Adrenal gland (tissue), 12 donors: Measurements from ENCODE around the gene ZNF200. TPM values are rescaled to one million over a fixed set of nuclear protein-coding genes. Genes with fewer than 3 reads are reported as not detected.

ENCODE experiments used
- DNase-seq, 7 donors: peaks; one replicate each; pipeline ENCODE4 v3.0.0-alpha.2; 2019 to 2020
- H3K27ac ChIP-seq, 5 donors: fragments of 200-600 bp; sonication (generic) in 4 of 5; 1 replicate in 3 of 5; 2 replicates in 2 of 5; pipeline versions ENCODE4 v1.5.1 to v1.8.0; 2016 to 2020; ENCODE audit warnings: mild to moderate bottlenecking in 1 of 5
- H3K27me3 ChIP-seq: fragments of 200-600 bp; 2 replicates; pipeline ENCODE4 v1.8.0; 2021
- H3K36me3 ChIP-seq, 2 donors: fragments of 200-600 bp; replicated peaks in 1 of 2; 1 replicate in 1 of 2; 2 replicates in 1 of 2; pipeline versions ENCODE4 v1.5.1 to v1.8.0; 2018 to 2022
- H3K4me1 ChIP-seq, 2 donors: fragments of 200-600 bp; replicated peaks in 1 of 2; 1 replicate in 1 of 2; 2 replicates in 1 of 2; pipeline versions ENCODE4 v1.5.1 to v1.8.0; 2018 to 2021
- H3K4me3 ChIP-seq, 4 donors: fragments of 200-600 bp; sonication (generic) in 3 of 4; one replicate each; pipeline ENCODE4 v1.5.1; 2016 to 2018
- H3K9me3 ChIP-seq, 3 donors: fragments of 200-600 bp; sonication (generic) in 1 of 3; replicated peaks in 1 of 3; 1 replicate in 2 of 3; 2 replicates in 1 of 3; pipeline versions ENCODE4 v1.5.1 to v1.8.0; 2016 to 2021
- POLR2A ChIP-seq, 2 donors: fragments of 450-650 bp; IDR thresholded peaks; one replicate each; pipeline ENCODE4 v1.6.1; 2017; ENCODE audit warnings: antibody characterized with exemption in 2 of 2, mild to moderate bottlenecking in 2 of 2, moderate library complexity in 1 of 2
- WGBS, 4 donors: extraction: QIAGEN DNeasy Blood & Tissue Kit in 2 of 4; methylation state at CpG; one replicate each; pipeline versions ENCODE4 v1.1.5 to v1.1.7; 2013 to 2017; 5-methylcytosine and 5-hydroxymethylcytosine counted together
- intact Hi-C, 2 donors: fragments of 100-400 bp; cut with DNase I; formaldehyde crosslinking; loops; one replicate each; pipeline versions ENCODE4 v1.14.1 to v1.15.0; 2022 to 2023
- polyA plus RNA-seq, 3 donors: library from polyadenylated mRNA; stranded (reverse); fragments of 200-250 nt in 2 of 3; fragments of 350-450 nt in 1 of 3; fragmentation: Illumina TruSeq in 1 of 3; extraction: RNeasy Lipid Tissue Mini Kit (QIAGEN cat#74804) in 1 of 3; gene quantifications; one replicate each; pipeline ENCODE4 v1.2.3, GENCODE V29; 2013 to 2014
- total RNA-seq, 9 donors: library from RNA; depleted of rRNA in 4 of 9; stranded (reverse); fragments of >200 nt in 4 of 9; fragments of 120-200 nt in 1 of 9; fragmentation: NEBNext Ultra II Directional in 1 of 9; extraction: Animal tissue kit (Norgen Biotek cat#: 25700) in 1 of 9; gene quantifications; one replicate each; pipeline versions ENCODE4 v1.1.0 to v1.2.4, GENCODE V29; 2013 to 2023
- TF ChIP-seq, protein P1 (sequence below), 6 experiments: fragments of 450-650 bp in 4 of 6; fragments of 200-600 bp in 2 of 6; sonication (generic) in 1 of 6; IDR thresholded peaks; 1 replicate in 5 of 6; 2 replicates in 1 of 6; pipeline versions ENCODE4 v1.5.1 to v1.8.0; 2016 to 2021; ENCODE audit warnings: antibody characterized with exemption in 6 of 6, mild to moderate bottlenecking in 2 of 6, moderate library complexity in 1 of 6
- donor health status: healthy with polysubstance abuse.
- donor health status: Bipolar disorder and iron deficiency.
- donor health status: DM: yes; HTN: yes; CAD: no.
- donor health status: DM: no; HTN: no; CAD: no.
- donor health status: DM: no; HTN: no; CAD: no.
- donor health status: DM: yes; HTN: yes; CAD: no.

The ZNF200 gene
- total and polyA plus RNA-seq, 12 donors = 4.4 to 15.4 (median 8.1) TPM

DNA sequence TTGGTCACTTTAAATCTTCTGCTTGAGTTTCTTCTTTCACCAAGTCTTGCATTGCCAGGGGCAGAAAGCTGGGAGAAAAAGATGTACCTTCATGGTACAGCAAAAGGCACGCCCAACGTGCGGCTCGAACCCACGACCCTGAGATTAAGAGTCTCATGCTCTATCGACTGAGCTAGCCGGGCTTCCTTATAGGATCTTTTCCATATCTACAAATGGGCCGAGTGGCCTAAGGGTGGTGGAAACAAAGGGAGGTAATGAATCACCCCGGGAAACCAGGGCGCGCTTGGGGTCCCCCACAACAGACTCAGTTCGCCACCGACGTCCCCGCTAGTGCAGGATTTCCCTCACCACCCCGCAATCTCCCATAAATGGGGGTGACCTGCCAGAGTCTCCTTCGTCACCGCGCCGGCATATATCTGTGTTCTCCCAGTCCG lies 54.5 kb downstream of the ZNF200 start:
- 13 to 60% (median 36%) methylated on average over 21 of the region's 21 CpGs for WGBS, 4 donors
- DNase-seq = no peak
- Histone ChIP-seq H3K36me3 (no peaks in the 10 kb centered on the region), H3K4me1 (peaks cover 0 to 9% of the 10 kb centered on the region in 2 donors), H3K27ac (no peak overlapping the region), H3K9me3 (no peaks in the 10 kb centered on the region), H3K27me3 (peaks cover 83% of the 10 kb centered on the region), H3K4me3 (no peak overlapping the region)
- intact Hi-C loops = no loop called here
- TF ChIP-seq, protein P1, sequence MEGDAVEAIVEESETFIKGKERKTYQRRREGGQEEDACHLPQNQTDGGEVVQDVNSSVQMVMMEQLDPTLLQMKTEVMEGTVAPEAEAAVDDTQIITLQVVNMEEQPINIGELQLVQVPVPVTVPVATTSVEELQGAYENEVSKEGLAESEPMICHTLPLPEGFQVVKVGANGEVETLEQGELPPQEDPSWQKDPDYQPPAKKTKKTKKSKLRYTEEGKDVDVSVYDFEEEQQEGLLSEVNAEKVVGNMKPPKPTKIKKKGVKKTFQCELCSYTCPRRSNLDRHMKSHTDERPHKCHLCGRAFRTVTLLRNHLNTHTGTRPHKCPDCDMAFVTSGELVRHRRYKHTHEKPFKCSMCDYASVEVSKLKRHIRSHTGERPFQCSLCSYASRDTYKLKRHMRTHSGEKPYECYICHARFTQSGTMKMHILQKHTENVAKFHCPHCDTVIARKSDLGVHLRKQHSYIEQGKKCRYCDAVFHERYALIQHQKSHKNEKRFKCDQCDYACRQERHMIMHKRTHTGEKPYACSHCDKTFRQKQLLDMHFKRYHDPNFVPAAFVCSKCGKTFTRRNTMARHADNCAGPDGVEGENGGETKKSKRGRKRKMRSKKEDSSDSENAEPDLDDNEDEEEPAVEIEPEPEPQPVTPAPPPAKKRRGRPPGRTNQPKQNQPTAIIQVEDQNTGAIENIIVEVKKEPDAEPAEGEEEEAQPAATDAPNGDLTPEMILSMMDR (IDR thresholded peaks at IDR 0.05) = no peak

DNA sequence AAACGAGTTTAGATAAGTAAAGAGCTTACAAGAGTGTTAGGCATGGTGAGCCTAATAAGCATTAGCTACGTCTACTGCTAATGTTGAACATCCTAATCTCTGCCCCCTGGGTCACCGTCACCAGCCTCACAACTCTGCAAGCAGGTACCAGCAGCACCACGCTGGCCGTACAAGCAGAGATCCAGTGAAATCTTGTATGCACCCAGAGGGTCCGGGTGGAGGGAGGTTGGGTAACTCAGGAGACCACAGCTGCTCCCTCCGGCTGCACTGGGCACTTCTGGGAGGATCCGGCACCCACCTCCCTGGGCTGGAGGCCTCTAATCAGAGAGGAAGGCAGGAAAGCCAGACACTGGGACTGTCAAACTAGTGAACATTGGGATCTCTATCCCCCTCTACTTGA lies 55.3 kb downstream of the ZNF200 start:
- no peak overlapping the region for H3K27ac ChIP-seq
- TF ChIP-seq, protein P1 (IDR thresholded peaks at IDR 0.05) = no peak
- no peak for TF ChIP-seq POLR2A (IDR thresholded peaks at IDR 0.05)
- H3K4me3 ChIP-seq = no peak overlapping the region
- no peaks in the 10 kb centered on the region for H3K9me3 ChIP-seq
- H3K36me3 ChIP-seq = no peaks in the 10 kb centered on the region
- DNase-seq = no peak
- H3K4me1 ChIP-seq = peaks cover 0 to 9% of the 10 kb centered on the region in 2 donors
- WGBS, 4 donors = 62 to 76% (median 72%) methylated on average over 2 to 8 of the region's 8 CpGs
- intact Hi-C loops = loop anchor here in 1 of 2 donors (10.0 kb wide), 1 partner anchor 125 kb away; no protein-coding TSS in a partner anchor
- H3K27me3 ChIP-seq = peaks cover 86% of the 10 kb centered on the region

DNA sequence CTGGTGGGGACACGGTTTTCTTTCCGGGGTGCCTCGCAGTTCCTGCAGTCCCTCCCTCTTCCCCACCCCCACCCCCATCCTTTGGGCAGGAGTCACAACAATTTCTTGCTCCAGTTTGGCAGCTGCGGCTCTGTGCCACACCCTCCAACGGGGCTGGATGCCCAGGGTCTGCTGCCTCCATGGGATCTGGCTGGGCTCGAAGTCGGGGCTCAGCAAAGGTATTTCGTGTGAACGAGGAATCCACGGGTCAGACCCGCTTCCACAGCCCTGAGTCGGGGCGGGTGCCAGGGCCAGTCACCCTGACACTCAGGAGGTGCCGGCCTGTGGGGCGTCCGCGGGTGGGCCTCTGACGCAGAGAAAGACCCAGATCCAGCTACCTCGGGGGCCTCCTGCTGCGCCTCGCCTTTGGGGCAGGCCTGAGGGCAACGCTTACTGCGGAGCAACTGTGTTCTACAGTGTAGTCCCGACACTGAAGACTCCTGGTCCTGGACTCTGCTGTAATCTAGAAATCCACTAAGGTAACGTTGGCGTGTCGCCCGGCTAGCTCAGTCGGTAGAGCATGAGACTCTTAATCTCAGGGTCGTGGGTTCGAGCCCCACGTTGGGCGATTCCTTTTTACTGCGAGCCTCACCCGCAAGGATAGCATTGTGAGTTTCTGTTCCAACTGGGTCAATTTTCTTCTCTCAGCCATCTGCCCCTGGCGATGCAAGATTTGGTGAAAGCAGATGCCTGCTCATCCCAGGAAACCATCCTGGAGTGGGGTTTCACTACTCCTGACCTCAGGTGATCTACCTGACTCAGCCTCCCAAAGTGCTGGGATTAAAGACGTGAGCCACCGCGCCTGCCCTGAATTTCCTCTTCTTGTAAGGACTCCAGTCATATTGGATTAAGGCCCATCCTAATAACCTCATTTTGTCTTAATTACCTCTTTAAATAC lies 59.5 kb downstream of the ZNF200 start:
- Histone ChIP-seq H3K4me1 (peaks cover 0 to 6% of the 10 kb centered on the region in 2 donors), H3K9me3 (no peaks in the 10 kb centered on the region), H3K27me3 (peaks cover 87% of the 10 kb centered on the region), H3K27ac (no peak overlapping the region), H3K36me3 (no peaks in the 10 kb centered on the region), H3K4me3 (no peak overlapping the region)
- DNase-seq = no peak
- intact Hi-C loops = loop anchor here in 1 of 2 donors (10.0 kb wide), 1 partner anchor 121 kb away; no protein-coding TSS in a partner anchor
- 10 to 31% (median 20%) methylated on average over 10 to 39 of the region's 39 CpGs for WGBS, 4 donors
- no peak for TF ChIP-seq POLR2A (IDR thresholded peaks at IDR 0.05)
- TF ChIP-seq, protein P1 (IDR thresholded peaks at IDR 0.05) = no peak

DNA sequence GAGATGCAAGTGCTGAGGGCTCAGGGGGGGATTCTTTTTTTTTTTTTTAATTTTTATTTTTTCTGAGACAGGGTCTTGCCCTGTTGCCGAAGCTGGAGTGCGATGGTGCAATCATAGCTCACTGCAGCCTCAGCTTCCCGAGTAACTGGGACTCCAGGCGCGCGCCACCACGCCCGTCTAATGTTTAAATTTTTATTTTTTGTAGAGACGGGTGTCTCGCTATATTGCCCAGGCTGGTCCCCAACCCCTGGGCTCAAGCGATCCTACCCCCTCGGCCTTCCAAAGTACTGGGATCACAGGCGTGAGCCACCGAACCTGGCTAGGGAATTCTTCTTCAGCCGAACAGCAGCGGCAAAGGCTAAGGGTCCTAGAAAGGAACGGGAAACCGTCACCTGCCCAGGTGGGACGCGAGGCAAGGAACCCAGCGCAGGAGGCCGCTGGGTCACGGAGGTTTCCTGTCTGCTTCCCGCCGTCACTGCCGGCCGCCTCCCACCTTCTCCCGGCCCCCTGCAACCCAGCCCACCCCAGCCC lies 60.3 kb downstream of the ZNF200 start:
- no peak overlapping the region for H3K4me3 ChIP-seq
- intact Hi-C loops = loop anchor here in 1 of 2 donors (10.0 kb wide), 1 partner anchor 120 kb away; no protein-coding TSS in a partner anchor

More for the DNA sequence above, 60.3 kb downstream of the ZNF200 start:
- TF ChIP-seq POLR2A (IDR thresholded peaks at IDR 0.05) = no peak
- Histone ChIP-seq H3K27ac (no peak overlapping the region), H3K27me3 (peaks cover 87% of the 10 kb centered on the region), H3K36me3 (no peaks in the 10 kb centered on the region), H3K4me1 (peaks cover 0 to 6% of the 10 kb centered on the region in 2 donors), H3K9me3 (no peaks in the 10 kb centered on the region)
- WGBS, 4 donors = 23 to 34% (median 25%) methylated on average over 16 to 28 of the region's 28 CpGs
- no peak for DNase-seq
